GM12878 (cell line): ENCODE data around the gene ACOT6. TPM values are rescaled to one million over a fixed set of nuclear protein-coding genes. Genes with fewer than 3 reads are reported as not detected.

ENCODE experiments used
- ATAC-seq: fragments of 200-7000 bp; cut with Tn5 transposase; 3 replicates; pipeline ENCODE4 v1.9.1; 2020; ENCODE audit warnings: mild to moderate bottlenecking, moderate library complexity
- Bru-seq: library from RNA; stranded (reverse); fragments of 400-500 nt; gene quantifications from one replicate; lab custom pipeline; 2021; lab: Mats Ljungman, UMichigan
- BruChase-seq, 2 experiments: library from RNA; stranded (reverse); fragments of 400-500 nt; gene quantifications; one replicate each; lab custom pipeline; 2021; lab: Mats Ljungman, UMichigan
- BruUV-seq: library from RNA; stranded (reverse); fragments of 400-500 nt; replicated peaks from 2 replicates; lab custom pipeline; 2021; lab: Mats Ljungman, UMichigan
- CTCF ChIA-PET: fragments of 300-600 bp; sonication (Branson Sonifier 250); formaldehyde crosslinking; extraction: SDS; loops from one replicate; lab custom pipeline; 2021; ENCODE audit warnings: inconsistent platforms; lab: Yijun Ruan, JAX
- POLR2A ChIA-PET: fragments of 350-600 bp; formaldehyde crosslinking; extraction: SDS; loops from one replicate; lab custom pipeline; 2021; ENCODE audit warnings: inconsistent platforms; lab: Charles Lee
- RAD21 ChIA-PET: fragments of 300-600 bp; sonication (Branson Sonifier 250); formaldehyde crosslinking; loops from one replicate; lab custom pipeline; 2023; ENCODE audit warnings: antibody characterized with exemption; ENCODE audit not compliant: unreplicated experiment; lab: Charles Lee
- SMC1A ChIA-PET: fragments of 300-600 bp; sonication (Branson Sonifier 250); formaldehyde crosslinking; loops from one replicate; lab custom pipeline; 2023; ENCODE audit not compliant: unreplicated experiment, uncharacterized antibody; lab: Charles Lee
- DNase-seq: peaks from one replicate; pipeline ENCODE4 v3.0.0-alpha.2; 2011; ENCODE audit warnings: low read depth, low spot score
- FAIRE-seq: peaks from 3 replicates; lab custom pipeline; 2011; peaks lifted over from hg19 to GRCh38; lab: Jason Lieb, UNC
- H2AFZ ChIP-seq: 2 replicates; pipeline ENCODE4 v1.6.0; 2011; ENCODE audit warnings: low read depth, low read length, control low read depth; ENCODE audit not compliant: control insufficient read depth
- H3K27ac ChIP-seq: 2 replicates; pipeline ENCODE4 v1.5.1; 2011; ENCODE audit warnings: control low read depth; ENCODE audit not compliant: control insufficient read depth, insufficient read depth
- H3K27me3 ChIP-seq, 2 experiments: replicated peaks in 1 of 2; 2 replicates each; pipeline versions ENCODE4 v1.6.0 to v1.6.1; 2011; ENCODE audit warnings: low read length in 1 of 2; ENCODE audit not compliant: control insufficient read depth in 2 of 2, insufficient read depth in 2 of 2
- H3K36me3 ChIP-seq, 2 experiments: 2 replicates each; pipeline ENCODE4 v1.5.1; 2011; ENCODE audit warnings: low read length in 1 of 2; ENCODE audit not compliant: control insufficient read depth in 2 of 2, insufficient read depth in 2 of 2
- H3K4me1 ChIP-seq: 2 replicates; pipeline ENCODE4 v1.6.1; 2011; ENCODE audit warnings: mild to moderate bottlenecking, low read length, moderate library complexity, mixed read lengths; ENCODE audit not compliant: control insufficient read depth, insufficient read depth
- H3K4me2 ChIP-seq: 2 replicates; pipeline ENCODE4 v1.6.0; 2011; ENCODE audit warnings: control low read depth; ENCODE audit not compliant: control insufficient read depth, insufficient read depth
- H3K4me3 ChIP-seq: fragments of 200-600 bp; sonication (generic); 2 replicates; pipeline ENCODE4 v1.5.1; 2016
- H3K79me2 ChIP-seq: 2 replicates; pipeline ENCODE4 v1.6.0; 2011; ENCODE audit warnings: low read length; ENCODE audit not compliant: control insufficient read depth, insufficient read depth
- H3K9ac ChIP-seq: 2 replicates; pipeline ENCODE4 v1.8.0; 2011; ENCODE audit warnings: low read length, control low read depth, mixed read lengths; ENCODE audit not compliant: control insufficient read depth, insufficient read depth
- H3K9me3 ChIP-seq: replicated peaks from 3 replicates; pipeline ENCODE4 v1.5.1; 2011; ENCODE audit warnings: mild to moderate bottlenecking, low read length; ENCODE audit not compliant: control insufficient read depth, insufficient read depth
- H4K20me1 ChIP-seq: 2 replicates; pipeline ENCODE4 v1.6.0; 2011; ENCODE audit not compliant: control insufficient read depth, insufficient read depth
- EGR1 ChIP-seq, 2 experiments: IDR thresholded peaks; 1 replicate in 1 of 2; 2 replicates in 1 of 2; pipeline ENCODE4 v1.6.1; 2011 to 2012; ENCODE audit warnings: low read depth in 2 of 2, low read length in 2 of 2, borderline replicate concordance in 1 of 2, mild to moderate bottlenecking in 1 of 2, moderate library complexity in 1 of 2
- GABPA ChIP-seq: IDR thresholded peaks from 2 replicates; pipeline ENCODE4 v1.6.1; 2014; ENCODE audit warnings: antibody characterized with exemption, low read depth, mild to moderate bottlenecking, inconsistent platforms
- GATAD2B ChIP-seq: fragments of 450-650 bp; conservative IDR thresholded peaks from 2 replicates; pipeline ENCODE4 v1.6.1; 2017; ENCODE audit warnings: low read depth, mild to moderate bottlenecking, moderate library complexity
- HDAC2 ChIP-seq: fragments of 200-600 bp; sonication (generic); IDR thresholded peaks from 2 replicates; pipeline ENCODE4 v1.6.1; 2017
- IKZF1 ChIP-seq: fragments of 450-650 bp; conservative IDR thresholded peaks from 2 replicates; pipeline ENCODE4 v1.6.1; 2017; ENCODE audit warnings: antibody characterized with exemption, mild to moderate bottlenecking
- NR2F1 ChIP-seq: fragments of 450-650 bp; conservative IDR thresholded peaks from 2 replicates; pipeline ENCODE4 v1.6.1; 2017; ENCODE audit warnings: mild to moderate bottlenecking
- NRF1 ChIP-seq: conservative IDR thresholded peaks from 2 replicates; pipeline ENCODE4 v1.6.1; 2011; ENCODE audit warnings: mild to moderate bottlenecking, low read depth, low read length, improper control_type of control experiment
- POLR2AphosphoS2 ChIP-seq: IDR thresholded peaks from 2 replicates; pipeline ENCODE4 v1.6.1; 2011; ENCODE audit warnings: low read depth, mild to moderate bottlenecking, low read length, improper control_type of control experiment, moderate library complexity
- USF1 ChIP-seq: IDR thresholded peaks from 2 replicates; pipeline ENCODE4 v1.6.1; 2011; ENCODE audit warnings: borderline replicate concordance, low read depth, mild to moderate bottlenecking, moderate library complexity, mixed read lengths, low read length; ENCODE audit not compliant: insufficient read depth; ENCODE audit errors: extremely low read length
- ZNF687 ChIP-seq: fragments of 450-650 bp; IDR thresholded peaks from 2 replicates; pipeline ENCODE4 v1.6.1; 2017; ENCODE audit warnings: mild to moderate bottlenecking, moderate library complexity
- WGBS: methylation state at CpG from one replicate; pipeline ENCODE4 v1.1.6; 2016; ENCODE audit warnings: low lambda C conversion rate; ENCODE audit not compliant: insufficient replicate concordance, insufficient coverage; ENCODE audit errors: missing lambda C conversion rate; 5-methylcytosine and 5-hydroxymethylcytosine counted together
- in situ Hi-C: fragments of 300-500 bp; cut with MboI; formaldehyde crosslinking; loops from 9 replicates; pipeline ENCODE4 v1.14.3; 2018; ENCODE audit warnings: mixed read lengths
- intact Hi-C: fragments of 100-400 bp; cut with micrococcal nuclease; formaldehyde crosslinking; loops from one replicate; pipeline ENCODE4 v1.14.2; 2022; ENCODE audit not compliant: unreplicated experiment
- long read RNA-seq, 2 experiments: library from polyadenylated mRNA; unstranded; transcript quantifications; one replicate each; pipeline ENCODE4 v2.0.0, GENCODE V29; 2019 to 2020
- polyA minus RNA-seq, 3 experiments: library from RNA; depleted of rRNA, polyadenylated mRNA; stranded (reverse); fragments of >200 nt; gene quantifications; 2 replicates each; pipeline ENCODE4 v1.2.3, GENCODE V29; 2011
- polyA plus RNA-seq, 11 experiments: library from polyadenylated mRNA; depleted of rRNA in 4 of 11; unstranded in 6 of 11; stranded (reverse) in 5 of 11; fragments of >200 nt; fragmentation: Nextera tagmentation in 4 of 11; fragmentation: Illumina TruSeq in 1 of 11; extraction: Ambion mirVana in 4 of 11; extraction: Trizol in 1 of 11; gene quantifications; 1 replicate in 1 of 11; 2 replicates in 10 of 11; pipeline versions ENCODE4 v1.2.1 to v1.2.3, GENCODE V29; 2011 to 2016; ENCODE audit warnings: inconsistent platforms in 2 of 11, missing spikeins in 2 of 11, low read depth in 1 of 11
- total RNA-seq, 4 experiments: library from RNA; depleted of rRNA in 3 of 4; stranded (reverse); fragments of >200 nt in 3 of 4; fragmentation: Illumina TruSeq in 1 of 4; extraction: Trizol in 1 of 4; gene quantifications; 2 replicates each; pipeline versions ENCODE4 v1.2.1 to v1.2.3, GENCODE V29; 2013 to 2021
- TF ChIP-seq, protein P1 (sequence below): IDR thresholded peaks from 2 replicates; pipeline ENCODE4 v1.6.1; 2012; ENCODE audit warnings: low read depth, low read length, improper control_type of control experiment
- TF ChIP-seq, protein P2 (sequence below): IDR thresholded peaks from 2 replicates; pipeline ENCODE4 v1.6.1; 2011; ENCODE audit warnings: mild to moderate bottlenecking, low read depth, low read length, moderate library complexity; ENCODE audit not compliant: insufficient replicate concordance

The ACOT6 gene
- total RNA-seq (2013; cell fraction: nucleolus; rRNA removed): not detected in 2 replicates
- total RNA-seq (2014; rRNA removed) (not detected in 2 replicates), total RNA-seq (2014; rRNA removed; fragmentation: Illumina TruSeq; extraction: Trizol) (not detected in 2 replicates), total RNA-seq (2021) (not detected in 2 replicates), polyA plus RNA-seq (2011; rRNA removed) (not detected in 2 replicates), polyA plus RNA-seq (2014; fragmentation: Illumina TruSeq; extraction: Trizol) (not detected in 2 replicates), polyA plus RNA-seq (2014; fragmentation: Nextera tagmentation; extraction: Ambion mirVana) (not detected), polyA plus RNA-seq (2014; rRNA removed) (not detected in 2 replicates), polyA plus RNA-seq (2016; fragmentation: Nextera tagmentation; extraction: Ambion mirVana) (not detected), polyA minus RNA-seq (2011; rRNA and poly(A)+ RNA removed) (not detected in 2 replicates), Bru-seq, nascent RNA (percentile 14 among the genes with signal in this experiment), BruChase-seq, experiment 1, labeled RNA remaining after a 6-hour chase (not detected), BruChase-seq, experiment 2, labeled RNA remaining after a 2-hour chase (not detected)
- not detected for polyA plus RNA-seq (2011; ENCODE audit: low read depth)
- not detected in 2 replicates for polyA plus RNA-seq (2011; cell fraction: cytosol; rRNA removed)
- polyA plus RNA-seq (2011; cell fraction: nucleus; rRNA removed): not detected in 2 replicates
- polyA plus RNA-seq (2012): not detected in 2 replicates
- polyA minus RNA-seq (2011; cell fraction: cytosol; rRNA and poly(A)+ RNA removed): not detected in 2 replicates
- 0.57 TPM in 1 of 2 replicates, not detected in the other for polyA minus RNA-seq (2011; cell fraction: nucleus; rRNA and poly(A)+ RNA removed)
- long read RNA-seq, experiment 1: 0 reads
- long read RNA-seq, experiment 2: 0 reads

DNA sequence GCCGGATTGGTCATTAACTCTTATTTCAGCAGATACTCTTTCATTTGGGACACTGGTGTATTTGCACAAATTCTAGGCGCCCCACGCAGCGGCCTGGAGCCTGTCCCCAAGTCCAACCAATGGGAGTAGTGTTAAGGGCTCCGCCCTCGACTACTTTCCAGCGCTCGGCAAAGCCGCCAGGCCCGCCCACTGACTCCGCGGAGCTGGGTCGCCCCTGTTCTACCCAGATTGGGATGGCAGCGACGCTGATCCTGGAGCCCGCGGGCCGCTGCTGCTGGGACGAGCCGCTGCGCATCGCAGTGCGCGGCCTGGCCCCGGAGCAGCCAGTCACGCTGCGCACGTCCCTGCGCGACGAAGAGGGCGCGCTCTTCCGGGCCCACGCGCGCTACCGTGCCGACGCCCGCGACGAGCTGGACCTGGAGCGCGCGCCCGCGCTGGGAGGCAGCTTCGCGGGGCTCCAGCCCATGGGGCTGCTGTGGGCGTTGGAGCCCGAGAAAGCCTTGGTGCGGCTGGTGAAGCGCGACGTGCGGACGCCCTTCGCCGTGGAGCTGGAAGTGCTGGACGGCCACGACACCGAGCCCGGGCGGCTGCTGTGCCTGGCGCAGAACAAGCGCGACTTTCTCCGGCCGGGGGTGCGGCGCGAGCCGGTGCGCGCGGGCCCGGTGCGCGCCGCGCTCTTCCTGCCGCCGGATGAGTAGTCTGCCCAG lies at the start of gene ACOT6:
Gene ACOT6 (plus strand): TSS at position 179 of the 707 bp plus-strand sequence. CDS start 55 bp downstream, at position 234.
- RAD21 ChIA-PET: interaction anchor here (0.6 to 1.0 kb wide), 2 partner anchors 42 to 144 kb away, joined by 3 to 4 read pairs; no protein-coding TSS in a partner anchor
- POLR2A ChIA-PET: interaction anchor here (1.2 kb wide), 1 partner anchor 42 kb away, joined by 4 read pairs; no protein-coding TSS in a partner anchor
- 2% methylated on average over 84 of the region's 84 CpGs for WGBS
- SMC1A ChIA-PET: no interaction called here
- intact Hi-C loops (no loop called here), in situ Hi-C loops (no loop called here)
- H3K9me3 ChIP-seq: no peaks in the 10 kb centered on the region; the same call in 2 of the 3 replicates
- H3K79me2 ChIP-seq: no peaks in the 10 kb centered on the region
- no peak for FAIRE-seq
- no peaks in the 10 kb centered on the region for H3K36me3 ChIP-seq
- H3K9ac ChIP-seq: peak within 1 kb of the TSS; percentile 40; the same call in 1 of the 2 replicates
- H3K4me3 ChIP-seq: peak within 1 kb of the TSS; percentile 58; the same call in 1 of the 2 replicates
- CTCF ChIA-PET: interaction anchor here (0.8 to 2.1 kb wide), 6 partner anchors 20 to 104 kb away, joined by 3 to 6 read pairs (median 3); partner anchors contain the start of gene ACOT2
- no TSS peak for BruUV-seq
- H3K4me1 ChIP-seq: no peaks in the 10 kb centered on the region; the same call in 1 of the 2 replicates
- H2AFZ ChIP-seq: peak within 1 kb of the TSS; percentile 86
- no peak for DNase-seq
- peaks cover 2 to 9% of the 10 kb centered on the region in 2 experiments; a peak in 2 of 4 replicates for H3K27me3 ChIP-seq
- ATAC-seq: peak; percentile 93
- H4K20me1 ChIP-seq: no peaks in the 10 kb centered on the region
- H3K4me2 ChIP-seq: peak within 1 kb of the TSS; percentile 98
- no peak within 1 kb of the TSS for H3K27ac ChIP-seq
- TF ChIP-seq USF1 (no peak), GABPA (no peak), HDAC2 (peak; percentile 60; the same call in 1 of the 2 replicates), GATAD2B (peak; percentile 98), NRF1 (0 out of 2 replicates have a peak, but pooled peaks have one; percentile 16), POLR2AphosphoS2 (0 out of 2 replicates have a peak, but pooled peaks have one; percentile 55), ZNF687 (peak; percentile 87), NR2F1 (0 out of 2 replicates have a peak, but pooled peaks have one; percentile 15), IKZF1 (peak; percentile 90), EGR1 (IDR thresholded peaks at IDR 0.05; ENCODE audit: borderline replicate concordance in 1 of 2, low read depth in 2 of 2, low read length in 2 of 2) (no peak)
- TF ChIP-seq, protein P1, sequence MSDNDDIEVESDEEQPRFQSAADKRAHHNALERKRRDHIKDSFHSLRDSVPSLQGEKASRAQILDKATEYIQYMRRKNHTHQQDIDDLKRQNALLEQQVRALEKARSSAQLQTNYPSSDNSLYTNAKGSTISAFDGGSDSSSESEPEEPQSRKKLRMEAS: peak; percentile 38; the same call in 1 of the 2 replicates
- TF ChIP-seq, protein P2, sequence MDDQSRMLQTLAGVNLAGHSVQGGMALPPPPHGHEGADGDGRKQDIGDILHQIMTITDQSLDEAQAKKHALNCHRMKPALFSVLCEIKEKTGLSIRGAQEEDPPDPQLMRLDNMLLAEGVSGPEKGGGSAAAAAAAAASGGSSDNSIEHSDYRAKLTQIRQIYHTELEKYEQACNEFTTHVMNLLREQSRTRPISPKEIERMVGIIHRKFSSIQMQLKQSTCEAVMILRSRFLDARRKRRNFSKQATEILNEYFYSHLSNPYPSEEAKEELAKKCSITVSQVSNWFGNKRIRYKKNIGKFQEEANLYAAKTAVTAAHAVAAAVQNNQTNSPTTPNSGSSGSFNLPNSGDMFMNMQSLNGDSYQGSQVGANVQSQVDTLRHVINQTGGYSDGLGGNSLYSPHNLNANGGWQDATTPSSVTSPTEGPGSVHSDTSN: no peak
